AG04450 (cell line): ENCODE results near the gene MYO1C. TPM values are rescaled to one million over a fixed set of nuclear protein-coding genes. Genes with fewer than 3 reads are reported as not detected.

Experiments
- CTCF ChIA-PET: fragments of 300-600, 350-600 bp; formaldehyde crosslinking; extraction: SDS; loops from one replicate; lab custom pipeline; 2022; ENCODE audit warnings: antibody characterized with exemption, inconsistent platforms; lab: Charles Lee
- POLR2A ChIA-PET: fragments of 350-600 bp; formaldehyde crosslinking; extraction: SDS; loops from one replicate; lab custom pipeline; 2021; ENCODE audit warnings: antibody characterized with exemption, inconsistent platforms; lab: Yijun Ruan, JAX
- DNase-seq: peaks from one replicate; pipeline ENCODE4 v3.0.0-alpha.2; 2011; ENCODE audit warnings: low read depth, low spot score
- H3K27ac ChIP-seq: one replicate; pipeline ENCODE4 v1.5.1; 2012; ENCODE audit warnings: low read depth, low read length, control low read depth
- H3K27me3 ChIP-seq: one replicate; pipeline ENCODE4 v1.6.0; 2012; ENCODE audit warnings: low read length; ENCODE audit not compliant: control insufficient read depth, insufficient read depth
- H3K4me3 ChIP-seq: 2 replicates; pipeline ENCODE4 v1.5.1; 2011; ENCODE audit warnings: mild to moderate bottlenecking, low read depth, low read length, control low read depth
- H3K9me3 ChIP-seq: 2 replicates; pipeline ENCODE4 v1.5.1; 2012; ENCODE audit warnings: low read length; ENCODE audit not compliant: control insufficient read depth, insufficient read depth
- polyA plus RNA-seq: library from polyadenylated mRNA; depleted of rRNA; stranded (reverse); fragments of >200 nt; gene quantifications from 2 replicates; pipeline ENCODE4 v1.2.3, GENCODE V29; 2011
- TF ChIP-seq, protein P1 (sequence below): IDR thresholded peaks from 2 replicates; pipeline ENCODE4 v1.5.1; 2011; ENCODE audit warnings: low read depth, low read length, control low read depth, inconsistent platforms

Gene MYO1C
- polyA plus RNA-seq, 1 experiment = 147 TPM

DNA sequence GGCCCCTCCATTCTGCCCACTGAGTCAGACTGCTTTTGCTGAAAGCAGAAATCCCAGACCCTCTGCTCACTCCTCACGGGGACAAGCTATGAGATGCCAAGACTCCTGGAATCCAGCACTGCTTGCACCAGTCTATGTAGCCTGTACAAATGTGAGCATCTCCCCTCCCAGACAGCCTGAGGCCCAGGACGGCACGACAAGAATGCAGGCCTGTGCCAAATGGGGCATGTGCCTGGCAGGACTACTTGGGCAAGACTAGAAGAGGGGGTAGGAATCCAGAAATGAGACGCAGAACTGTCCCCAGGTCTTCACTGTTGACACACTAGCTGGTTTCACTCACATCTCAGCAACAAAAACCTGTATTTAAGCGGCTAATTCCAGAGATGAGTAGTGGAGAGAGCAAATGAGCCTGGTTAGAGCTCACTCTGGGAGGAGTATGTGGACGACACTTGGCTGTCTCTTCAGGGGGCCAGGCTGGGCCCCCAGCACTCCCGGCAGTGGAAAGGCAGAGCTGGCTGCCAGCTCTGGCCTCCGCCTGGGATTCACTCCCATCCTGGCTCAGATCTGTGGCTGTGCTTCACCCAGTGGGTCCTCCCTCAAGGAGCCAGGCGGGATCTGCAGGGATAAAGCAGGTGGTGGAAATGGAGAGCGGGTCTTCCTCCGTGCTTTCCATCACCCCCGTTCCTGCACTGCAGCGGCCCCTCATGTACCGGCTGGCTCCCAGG, 2.9 kb upstream of the MYO1C start:
- no peak overlapping the region for H3K27ac ChIP-seq
- ChIA-PET CTCF (interaction anchor here (0.6 to 1.4 kb wide), 3 partner anchors 20 to 134 kb away, joined by 3 to 4 read pairs (median 3); no protein-coding TSS in a partner anchor), POLR2A (interaction anchor here (1.1 kb wide), 1 partner anchor 15 kb away, joined by 4 read pairs; no protein-coding TSS in a partner anchor)
- no peaks in the 10 kb centered on the region for H3K27me3 ChIP-seq
- H3K9me3 ChIP-seq = peaks cover 3% of the 10 kb centered on the region; the same call in 1 of the 2 replicates
- no peak for DNase-seq
- no peak overlapping the region for H3K4me3 ChIP-seq
- TF ChIP-seq, protein P1, sequence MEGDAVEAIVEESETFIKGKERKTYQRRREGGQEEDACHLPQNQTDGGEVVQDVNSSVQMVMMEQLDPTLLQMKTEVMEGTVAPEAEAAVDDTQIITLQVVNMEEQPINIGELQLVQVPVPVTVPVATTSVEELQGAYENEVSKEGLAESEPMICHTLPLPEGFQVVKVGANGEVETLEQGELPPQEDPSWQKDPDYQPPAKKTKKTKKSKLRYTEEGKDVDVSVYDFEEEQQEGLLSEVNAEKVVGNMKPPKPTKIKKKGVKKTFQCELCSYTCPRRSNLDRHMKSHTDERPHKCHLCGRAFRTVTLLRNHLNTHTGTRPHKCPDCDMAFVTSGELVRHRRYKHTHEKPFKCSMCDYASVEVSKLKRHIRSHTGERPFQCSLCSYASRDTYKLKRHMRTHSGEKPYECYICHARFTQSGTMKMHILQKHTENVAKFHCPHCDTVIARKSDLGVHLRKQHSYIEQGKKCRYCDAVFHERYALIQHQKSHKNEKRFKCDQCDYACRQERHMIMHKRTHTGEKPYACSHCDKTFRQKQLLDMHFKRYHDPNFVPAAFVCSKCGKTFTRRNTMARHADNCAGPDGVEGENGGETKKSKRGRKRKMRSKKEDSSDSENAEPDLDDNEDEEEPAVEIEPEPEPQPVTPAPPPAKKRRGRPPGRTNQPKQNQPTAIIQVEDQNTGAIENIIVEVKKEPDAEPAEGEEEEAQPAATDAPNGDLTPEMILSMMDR = no peak

DNA sequence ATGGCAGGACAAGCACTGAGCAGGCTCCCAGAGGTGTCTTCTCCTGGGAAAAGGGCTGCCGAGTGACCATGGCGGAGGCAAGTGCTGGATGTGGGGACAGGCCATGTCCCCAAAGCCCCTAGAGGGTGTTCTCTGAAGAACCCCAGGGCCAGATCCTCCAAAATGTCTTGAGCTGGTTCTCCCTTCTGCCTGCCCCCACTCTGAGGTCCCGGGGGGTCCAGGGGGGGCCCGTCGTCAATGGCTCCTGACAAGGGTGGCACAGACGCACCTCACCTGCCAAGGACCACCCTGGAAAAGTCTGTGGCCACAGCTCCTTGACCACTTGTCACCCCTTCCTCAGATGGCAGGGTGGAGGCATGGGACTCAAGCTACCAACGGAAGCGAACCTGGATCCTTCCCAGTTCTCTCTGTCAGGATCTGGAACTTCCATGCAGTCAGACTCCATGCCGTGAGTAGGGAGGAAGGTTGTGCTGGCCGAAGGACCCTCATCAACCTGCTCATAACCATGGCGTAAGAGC, 2.3 kb upstream of the MYO1C start:
- H3K27ac ChIP-seq = no peak overlapping the region
- TF ChIP-seq, protein P1 = no peak

DNA sequence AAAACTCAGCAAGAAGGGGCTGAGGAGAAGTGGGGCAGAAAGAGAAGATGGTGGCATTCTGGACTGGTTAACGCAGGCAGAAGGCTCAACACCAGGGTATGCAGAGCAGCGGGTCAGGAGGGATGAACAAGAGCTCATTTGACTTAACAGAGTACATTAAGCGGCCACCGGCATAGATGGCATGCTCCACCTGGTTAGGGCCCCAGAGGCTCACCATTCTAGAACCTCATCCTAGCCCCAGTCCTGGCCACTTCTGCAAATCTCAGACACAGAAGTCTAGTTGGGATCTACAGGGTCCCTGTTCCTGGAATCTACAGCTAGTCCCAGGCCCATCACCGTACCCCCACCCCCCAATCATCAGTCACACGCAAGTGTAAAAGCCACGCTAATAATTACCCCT, 1.7 kb upstream of the MYO1C start:
- no peaks in the 10 kb centered on the region for H3K27me3 ChIP-seq
- ChIA-PET CTCF (no interaction called here), POLR2A (no interaction called here)
- no peak overlapping the region for H3K27ac ChIP-seq
- no peak overlapping the region for H3K4me3 ChIP-seq
- DNase-seq = no peak
- peaks cover 3% of the 10 kb centered on the region; the same call in 1 of the 2 replicates for H3K9me3 ChIP-seq
- TF ChIP-seq, protein P1 = no peak

More for the DNA sequence above, 2.3 kb upstream of the MYO1C start:
- Histone ChIP-seq H3K9me3 (peaks cover 3% of the 10 kb centered on the region; the same call in 1 of the 2 replicates), H3K4me3 (no peak overlapping the region), H3K27me3 (no peaks in the 10 kb centered on the region)
- DNase-seq = no peak
- CTCF ChIA-PET = interaction anchor here (0.6 to 1.4 kb wide), 2 partner anchors 21 to 133 kb away, joined by 3 read pairs; no protein-coding TSS in a partner anchor
- POLR2A ChIA-PET = interaction anchor here (1.1 kb wide), 1 partner anchor 16 kb away, joined by 4 read pairs; no protein-coding TSS in a partner anchor

DNA sequence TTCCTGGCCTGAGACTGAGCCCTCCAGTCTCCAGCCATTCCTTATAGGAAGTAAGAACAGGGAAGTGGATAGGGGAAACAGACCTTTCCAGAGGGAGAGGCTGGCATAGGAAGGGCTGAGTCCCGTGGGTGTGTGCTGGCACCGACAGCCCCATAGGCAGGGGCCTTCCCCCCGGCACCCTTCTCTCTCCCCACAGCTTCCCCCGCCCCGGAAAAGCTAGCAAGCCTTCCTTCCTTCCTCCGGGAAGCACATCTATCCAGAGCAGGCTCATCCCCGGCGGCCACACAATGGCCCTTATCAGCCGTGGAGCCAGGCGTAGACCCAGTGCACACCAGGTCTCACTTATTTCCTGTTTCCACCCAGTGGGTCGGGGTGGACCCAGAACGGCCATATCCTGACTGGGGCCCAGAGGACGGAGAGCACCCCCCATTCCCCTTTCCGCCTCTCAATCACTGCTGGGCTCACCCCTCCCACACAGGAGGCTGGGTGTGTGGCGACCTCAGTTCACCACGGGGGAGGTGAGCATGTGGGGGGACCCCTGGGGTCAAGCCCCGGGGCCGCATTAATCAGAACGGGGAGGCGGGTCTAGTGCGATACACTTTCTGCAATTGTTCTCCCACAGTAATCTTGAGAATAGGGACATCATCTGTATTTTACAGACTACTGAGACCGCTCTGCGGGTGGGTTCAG, 950 bp upstream of the MYO1C start:
- POLR2A ChIA-PET = interaction anchor here (1.0 kb wide), 1 partner anchor 23 kb away, joined by 3 read pairs; the partner anchor contains the start of gene INPP5K
- H3K4me3 ChIP-seq = no peak overlapping the region
- DNase-seq = no peak
- CTCF ChIA-PET = no interaction called here
- H3K27ac ChIP-seq = no peak overlapping the region
- TF ChIP-seq, protein P1 = no peak
- H3K9me3 ChIP-seq = peaks cover 3% of the 10 kb centered on the region; the same call in 1 of the 2 replicates
- H3K27me3 ChIP-seq = no peaks in the 10 kb centered on the region
